Erythroblast (primary cell): ENCODE data around the gene RIMBP2.

Experiments used
- GATA1 ChIP-seq: IDR thresholded peaks from 2 replicates; pipeline ENCODE4 v1.6.1; 2011; ENCODE audit warnings: low read depth, mild to moderate bottlenecking, control low read depth, low read length, moderate library complexity
- POLR2A ChIP-seq: IDR thresholded peaks from 2 replicates; pipeline ENCODE4 v1.6.1; 2011; ENCODE audit warnings: mild to moderate bottlenecking, low read length

DNA sequence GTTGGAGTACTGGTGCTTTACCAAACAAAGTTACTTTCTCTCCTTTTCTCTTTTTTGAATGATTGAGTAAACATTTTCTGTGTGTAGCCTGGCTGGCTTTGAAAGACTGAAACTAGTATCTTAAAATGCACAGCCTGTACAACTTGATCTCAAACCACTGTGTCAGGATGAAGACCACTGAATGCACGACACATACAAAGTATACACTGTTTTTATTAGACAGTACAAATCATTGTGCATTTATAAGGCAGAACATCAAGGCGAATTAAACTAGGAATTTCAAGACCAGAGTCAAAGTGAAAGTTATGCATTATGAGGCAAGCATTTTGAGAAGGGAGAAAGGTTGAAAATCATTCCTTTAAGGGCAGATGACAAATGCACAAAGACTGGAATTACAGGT lies 319.4 kb downstream of the RIMBP2 start:
- no peak for TF ChIP-seq POLR2A
- TF ChIP-seq GATA1, result no peak
